NCI-H1092 treated with DMSO at 0.1 percent for 48 hours (cell line): ENCODE results near the gene TXN2.
"Not testable (repeated sequence)": the region's sequence is repeated elsewhere in the genome, so short reads cannot be mapped to it uniquely, and the experiment has no call there.

ENCODE experiments used
- DNase-seq: peaks from one replicate; lab custom pipeline; 2025; lab: John Stamatoyannopoulos, UW

TXN2 gene

GRCh38 chr22:36430863-36431262, 50.6 kb downstream of the TXN2 start:
- no peak for DNase-seq

GRCh38 chr22:36427952-36428351, 53.5 kb downstream of the TXN2 start:
- not testable (repeated sequence) for DNase-seq

- DNase-seq, result peak; percentile 49
These were observed 55.4 kb downstream of the TXN2 start for GRCh38 chr22:36425977-36426523.

GRCh38 chr22:36424901-36425579, 56.4 kb downstream of the TXN2 start:
- DNase-seq, result no peak

- not testable (repeated sequence) for DNase-seq
These were observed 57.0 kb downstream of the TXN2 start for GRCh38 chr22:36424466-36424865.

- no peak for DNase-seq
These were observed 57.7 kb downstream of the TXN2 start for GRCh38 chr22:36423461-36424404.

GRCh38 chr22:36422287-36423014, 59.0 kb downstream of the TXN2 start:
- DNase-seq, result no peak

- DNase-seq, result no peak
These were observed 61.2 kb downstream of the TXN2 start for GRCh38 chr22:36419912-36420882.

- DNase-seq, result no peak
These were observed 62.1 kb downstream of the TXN2 start for GRCh38 chr22:36419177-36419911.

GRCh38 chr22:36417281-36417686, 64.2 kb downstream of the TXN2 start:
- no peak for DNase-seq
